Measurements from ENCODE around the gene SPOCK1.

Gene SPOCK1

GRCh38 chr5:137164536-137164935, 334.6 kb downstream of the SPOCK1 start:
- Histone ChIP-seq H3K9ac (ENCODE audit: low read depth in 1 of 2, low read length in 2 of 2) (no peak overlapping the region), H3K27me3 (ENCODE audit: control insufficient read depth in 2 of 2, insufficient read depth in 2 of 2, low read length in 2 of 2) (no peaks in the 10 kb centered on the region), H3K36me3 (ENCODE audit: control insufficient read depth in 2 of 2, insufficient read depth in 2 of 2, low read length in 2 of 2) (no peaks in the 10 kb centered on the region), H3K4me3 (ENCODE audit: low read length in 2 of 2) (no peak overlapping the region), H3K9me3 (ENCODE audit: control insufficient read depth in 2 of 2, low read length in 2 of 2) (no peaks in the 10 kb centered on the region), H3K27ac (ENCODE audit: low read depth in 2 of 2, low read length in 2 of 2) (no peak overlapping the region), H3K4me1 (ENCODE audit: control insufficient read depth in 2 of 2, insufficient read depth in 2 of 2, low read length in 2 of 2) (no peaks in the 10 kb centered on the region)

GRCh38 chr5:137158691-137159090, 340.4 kb downstream of the SPOCK1 start:
- H3K4me1 ChIP-seq (ENCODE audit: control insufficient read depth in 2 of 2, insufficient read depth in 2 of 2, low read length in 2 of 2): no peaks in the 10 kb centered on the region
- H3K9ac ChIP-seq (ENCODE audit: low read depth in 1 of 2, low read length in 2 of 2): no peak overlapping the region
- H3K36me3 ChIP-seq (ENCODE audit: control insufficient read depth in 2 of 2, insufficient read depth in 2 of 2, low read length in 2 of 2): no peaks in the 10 kb centered on the region
- H3K9me3 ChIP-seq (ENCODE audit: control insufficient read depth in 2 of 2, low read length in 2 of 2): no peaks in the 10 kb centered on the region
- no peak overlapping the region for H3K27ac ChIP-seq (ENCODE audit: low read depth in 2 of 2, low read length in 2 of 2)
- no peak overlapping the region for H3K4me3 ChIP-seq (ENCODE audit: low read length in 2 of 2)
- H3K27me3 ChIP-seq (ENCODE audit: control insufficient read depth in 2 of 2, insufficient read depth in 2 of 2, low read length in 2 of 2): no peaks in the 10 kb centered on the region

DNA sequence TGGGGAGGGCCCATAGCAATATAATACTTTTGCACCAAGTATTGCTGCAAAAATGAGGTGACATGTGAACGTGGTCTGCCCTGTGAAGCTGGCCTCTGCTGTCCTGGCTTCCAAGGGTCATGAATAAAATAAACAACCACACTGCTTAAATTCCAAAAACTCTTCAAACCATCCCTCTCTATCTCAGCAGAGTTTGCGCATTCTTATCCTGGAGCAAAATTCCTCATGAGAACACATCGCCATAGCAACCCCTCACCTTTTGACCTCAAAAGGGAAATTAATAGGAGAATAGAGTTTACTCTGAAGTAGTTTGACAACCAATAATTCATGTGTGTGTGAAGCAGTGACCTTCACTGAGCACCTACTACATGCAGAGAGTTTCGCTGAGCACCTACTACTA, 342.9 kb downstream of the SPOCK1 start:
- no peak overlapping the region for H3K27ac ChIP-seq (ENCODE audit: low read depth in 2 of 2, low read length in 2 of 2)
- no peaks in the 10 kb centered on the region for H3K36me3 ChIP-seq (ENCODE audit: control insufficient read depth in 2 of 2, insufficient read depth in 2 of 2, low read length in 2 of 2)
- H3K4me1 ChIP-seq (ENCODE audit: control insufficient read depth in 2 of 2, insufficient read depth in 2 of 2, low read length in 2 of 2): no peaks in the 10 kb centered on the region
- H3K4me3 ChIP-seq (ENCODE audit: low read length in 2 of 2): no peak overlapping the region
- H3K9ac ChIP-seq (ENCODE audit: low read depth in 1 of 2, low read length in 2 of 2): no peak overlapping the region
- H3K27me3 ChIP-seq (ENCODE audit: control insufficient read depth in 2 of 2, insufficient read depth in 2 of 2, low read length in 2 of 2): no peaks in the 10 kb centered on the region
- H3K9me3 ChIP-seq (ENCODE audit: control insufficient read depth in 2 of 2, low read length in 2 of 2): no peaks in the 10 kb centered on the region

GRCh38 chr5:137155261-137156000, 343.7 kb downstream of the SPOCK1 start:
- H3K27me3 ChIP-seq (ENCODE audit: control insufficient read depth in 2 of 2, insufficient read depth in 2 of 2, low read length in 2 of 2): no peaks in the 10 kb centered on the region
- no peak overlapping the region for H3K9ac ChIP-seq (ENCODE audit: low read depth in 1 of 2, low read length in 2 of 2)
- no peak overlapping the region for H3K27ac ChIP-seq (ENCODE audit: low read depth in 2 of 2, low read length in 2 of 2)
- H3K4me1 ChIP-seq (ENCODE audit: control insufficient read depth in 2 of 2, insufficient read depth in 2 of 2, low read length in 2 of 2): no peaks in the 10 kb centered on the region
- no peaks in the 10 kb centered on the region for H3K36me3 ChIP-seq (ENCODE audit: control insufficient read depth in 2 of 2, insufficient read depth in 2 of 2, low read length in 2 of 2)
- H3K4me3 ChIP-seq (ENCODE audit: low read length in 2 of 2): no peak overlapping the region
- H3K9me3 ChIP-seq (ENCODE audit: control insufficient read depth in 2 of 2, low read length in 2 of 2): no peaks in the 10 kb centered on the region

- no peak overlapping the region for H3K4me3 ChIP-seq (ENCODE audit: low read length in 2 of 2)
- H3K9ac ChIP-seq (ENCODE audit: low read depth in 1 of 2, low read length in 2 of 2): no peak overlapping the region
- no peaks in the 10 kb centered on the region for H3K36me3 ChIP-seq (ENCODE audit: control insufficient read depth in 2 of 2, insufficient read depth in 2 of 2, low read length in 2 of 2)
- H3K27me3 ChIP-seq (ENCODE audit: control insufficient read depth in 2 of 2, insufficient read depth in 2 of 2, low read length in 2 of 2): no peaks in the 10 kb centered on the region
- H3K4me1 ChIP-seq (ENCODE audit: control insufficient read depth in 2 of 2, insufficient read depth in 2 of 2, low read length in 2 of 2): no peaks in the 10 kb centered on the region
- no peak overlapping the region for H3K27ac ChIP-seq (ENCODE audit: low read depth in 2 of 2, low read length in 2 of 2)
- no peaks in the 10 kb centered on the region for H3K9me3 ChIP-seq (ENCODE audit: control insufficient read depth in 2 of 2, low read length in 2 of 2)
Observed at GRCh38 chr5:137152616-137153015, 346.5 kb downstream of the SPOCK1 start.

DNA sequence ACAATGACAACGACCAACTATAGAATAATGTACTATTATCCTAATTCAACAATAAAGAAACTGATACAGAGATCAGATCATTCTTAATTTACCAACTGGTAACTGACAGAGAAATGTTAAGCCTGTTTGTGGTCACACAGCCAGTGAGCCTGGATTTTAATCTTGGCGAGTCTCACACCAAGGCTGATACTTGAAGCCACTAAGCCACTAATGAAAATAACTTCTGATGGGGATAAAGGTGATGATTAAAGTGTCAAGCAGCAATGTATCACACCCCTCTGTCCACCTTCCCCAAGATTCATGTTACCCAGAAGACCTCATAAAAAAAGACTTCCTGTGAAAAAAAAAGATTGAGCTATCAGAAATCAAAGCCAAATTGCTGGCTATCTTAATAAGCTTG, 350.5 kb downstream of the SPOCK1 start:
- Histone ChIP-seq H3K9ac (ENCODE audit: low read depth in 1 of 2, low read length in 2 of 2) (no peak overlapping the region), H3K27ac (ENCODE audit: low read depth in 2 of 2, low read length in 2 of 2) (no peak overlapping the region), H3K9me3 (ENCODE audit: control insufficient read depth in 2 of 2, low read length in 2 of 2) (no peaks in the 10 kb centered on the region), H3K4me1 (ENCODE audit: control insufficient read depth in 2 of 2, insufficient read depth in 2 of 2, low read length in 2 of 2) (no peaks in the 10 kb centered on the region), H3K4me3 (ENCODE audit: low read length in 2 of 2) (no peak overlapping the region), H3K36me3 (ENCODE audit: control insufficient read depth in 2 of 2, insufficient read depth in 2 of 2, low read length in 2 of 2) (no peaks in the 10 kb centered on the region), H3K27me3 (ENCODE audit: control insufficient read depth in 2 of 2, insufficient read depth in 2 of 2, low read length in 2 of 2) (no peaks in the 10 kb centered on the region)

- H3K27me3 ChIP-seq (ENCODE audit: control insufficient read depth in 2 of 2, insufficient read depth in 2 of 2, low read length in 2 of 2): no peaks in the 10 kb centered on the region
- no peaks in the 10 kb centered on the region for H3K9me3 ChIP-seq (ENCODE audit: control insufficient read depth in 2 of 2, low read length in 2 of 2)
- H3K9ac ChIP-seq (ENCODE audit: low read depth in 1 of 2, low read length in 2 of 2): no peak overlapping the region
- H3K36me3 ChIP-seq (ENCODE audit: control insufficient read depth in 2 of 2, insufficient read depth in 2 of 2, low read length in 2 of 2): no peaks in the 10 kb centered on the region
- H3K4me3 ChIP-seq (ENCODE audit: low read length in 2 of 2): no peak overlapping the region
- no peaks in the 10 kb centered on the region for H3K4me1 ChIP-seq (ENCODE audit: control insufficient read depth in 2 of 2, insufficient read depth in 2 of 2, low read length in 2 of 2)
- H3K27ac ChIP-seq (ENCODE audit: low read depth in 2 of 2, low read length in 2 of 2): no peak overlapping the region
Observed at GRCh38 chr5:137148159-137148558, 351.0 kb downstream of the SPOCK1 start.

DNA sequence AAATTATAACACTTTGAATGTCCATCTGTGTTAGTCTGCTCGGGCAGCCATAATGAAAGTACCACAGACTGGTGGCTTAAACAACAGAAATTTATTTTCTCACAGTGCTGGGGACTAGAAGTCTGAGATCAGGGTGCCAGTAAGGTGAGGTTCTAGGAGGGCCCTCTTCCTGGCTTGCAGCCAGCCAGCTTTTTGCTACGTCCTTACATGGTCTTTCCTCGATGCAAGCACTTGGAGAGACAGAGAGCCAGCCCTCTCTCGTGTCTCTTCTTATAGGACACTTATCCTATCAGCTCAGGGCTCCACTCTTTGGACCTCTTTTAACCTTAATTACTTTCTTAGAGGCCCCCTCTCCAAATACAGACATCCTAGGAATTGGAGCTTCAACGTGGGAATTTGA, 351.8 kb downstream of the SPOCK1 start:
- Histone ChIP-seq H3K4me3 (ENCODE audit: low read length in 2 of 2) (no peak overlapping the region), H3K4me1 (ENCODE audit: control insufficient read depth in 2 of 2, insufficient read depth in 2 of 2, low read length in 2 of 2) (no peaks in the 10 kb centered on the region), H3K9me3 (ENCODE audit: control insufficient read depth in 2 of 2, low read length in 2 of 2) (no peaks in the 10 kb centered on the region), H3K27ac (ENCODE audit: low read depth in 2 of 2, low read length in 2 of 2) (no peak overlapping the region), H3K27me3 (ENCODE audit: control insufficient read depth in 2 of 2, insufficient read depth in 2 of 2, low read length in 2 of 2) (no peaks in the 10 kb centered on the region), H3K9ac (ENCODE audit: low read depth in 1 of 2, low read length in 2 of 2) (no peak overlapping the region), H3K36me3 (ENCODE audit: control insufficient read depth in 2 of 2, insufficient read depth in 2 of 2, low read length in 2 of 2) (no peaks in the 10 kb centered on the region)

DNA sequence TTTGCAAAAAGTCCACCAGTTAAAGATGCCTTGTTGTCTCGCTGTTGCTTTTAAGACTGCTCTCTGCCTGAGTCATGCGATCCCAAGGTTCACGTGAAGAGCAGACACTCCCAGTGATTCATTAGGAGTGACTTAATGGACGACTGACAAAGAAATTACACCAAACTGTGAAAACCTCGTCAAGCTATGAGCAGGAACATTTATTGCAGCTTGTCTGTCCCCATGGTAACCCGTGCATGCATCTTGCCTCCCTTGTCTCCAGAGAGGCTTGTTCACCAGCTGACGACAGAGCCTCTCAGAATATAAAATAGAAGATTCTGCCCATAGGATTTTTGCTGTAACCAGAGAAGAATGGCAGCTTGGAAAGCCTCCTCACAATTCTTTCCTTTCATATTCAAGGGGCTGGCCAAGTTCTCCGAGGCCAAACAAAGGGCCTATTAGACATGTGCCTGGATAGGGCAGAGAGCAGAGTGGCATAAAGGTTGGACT, 352.7 kb downstream of the SPOCK1 start:
- Histone ChIP-seq H3K36me3 (ENCODE audit: control insufficient read depth in 2 of 2, insufficient read depth in 2 of 2, low read length in 2 of 2) (no peaks in the 10 kb centered on the region), H3K27me3 (ENCODE audit: control insufficient read depth in 2 of 2, insufficient read depth in 2 of 2, low read length in 2 of 2) (no peaks in the 10 kb centered on the region), H3K4me1 (ENCODE audit: control insufficient read depth in 2 of 2, insufficient read depth in 2 of 2, low read length in 2 of 2) (no peaks in the 10 kb centered on the region), H3K9ac (ENCODE audit: low read depth in 1 of 2, low read length in 2 of 2) (no peak overlapping the region), H3K27ac (ENCODE audit: low read depth in 2 of 2, low read length in 2 of 2) (no peak overlapping the region), H3K4me3 (ENCODE audit: low read length in 2 of 2) (no peak overlapping the region), H3K9me3 (ENCODE audit: control insufficient read depth in 2 of 2, low read length in 2 of 2) (no peaks in the 10 kb centered on the region)

DNA sequence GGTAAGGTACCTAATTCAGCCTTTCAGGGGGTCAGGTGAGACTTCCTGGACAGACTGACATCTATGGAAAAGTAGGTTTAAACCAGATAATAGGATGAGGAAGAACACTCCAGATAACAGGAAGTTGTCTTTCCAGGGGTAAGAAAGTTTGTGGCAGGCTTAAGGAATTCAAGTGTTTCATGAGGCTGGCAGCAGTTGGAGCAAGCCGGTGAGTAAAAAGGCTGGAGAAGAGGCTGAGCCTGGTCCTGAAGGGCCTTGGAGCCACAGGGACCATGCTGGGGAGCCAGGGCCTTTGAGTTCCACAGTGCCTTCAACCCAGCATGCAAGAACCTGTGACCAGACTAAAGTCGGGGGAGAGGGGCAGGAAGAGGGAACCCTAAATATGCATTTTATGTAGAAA, 353.4 kb downstream of the SPOCK1 start:
- no peak overlapping the region for H3K4me3 ChIP-seq (ENCODE audit: low read length in 2 of 2)

More for the DNA sequence above, 353.4 kb downstream of the SPOCK1 start:
- Histone ChIP-seq H3K9me3 (ENCODE audit: control insufficient read depth in 2 of 2, low read length in 2 of 2) (no peaks in the 10 kb centered on the region), H3K27me3 (ENCODE audit: control insufficient read depth in 2 of 2, insufficient read depth in 2 of 2, low read length in 2 of 2) (no peaks in the 10 kb centered on the region), H3K36me3 (ENCODE audit: control insufficient read depth in 2 of 2, insufficient read depth in 2 of 2, low read length in 2 of 2) (no peaks in the 10 kb centered on the region), H3K4me1 (ENCODE audit: control insufficient read depth in 2 of 2, insufficient read depth in 2 of 2, low read length in 2 of 2) (no peaks in the 10 kb centered on the region), H3K27ac (ENCODE audit: low read depth in 2 of 2, low read length in 2 of 2) (no peak overlapping the region), H3K9ac (ENCODE audit: low read depth in 1 of 2, low read length in 2 of 2) (no peak overlapping the region)

Data from mucosa of rectum (tissue), 2 donors.